WERI-Rb-1 (cell line): ENCODE data around the gene SEMA3C.

Experiments used
- DNase-seq: peaks from one replicate; pipeline ENCODE4 v3.0.0-alpha.2; 2020
- H3K27ac ChIP-seq: fragments of 250-450 bp; sonication (Bioruptor Pico); 2 replicates; pipeline ENCODE4 v1.5.1; 2020; ENCODE audit warnings: mild to moderate bottlenecking, moderate library complexity
- H3K27me3 ChIP-seq: fragments of 250-450 bp; sonication (Bioruptor Pico); 2 replicates; pipeline ENCODE4 v1.5.1; 2021; ENCODE audit warnings: mild to moderate bottlenecking, low read depth, moderate library complexity; ENCODE audit not compliant: insufficient read depth, severe bottlenecking
- H3K36me3 ChIP-seq: fragments of 250-450 bp; sonication (Bioruptor Pico); 2 replicates; pipeline ENCODE4 v1.5.1; 2020; ENCODE audit warnings: mild to moderate bottlenecking, moderate library complexity
- H3K4me3 ChIP-seq: 2 replicates; pipeline ENCODE4 v1.5.1; 2011; ENCODE audit warnings: low read depth, mild to moderate bottlenecking, control low read depth, low read length
- H3K9me3 ChIP-seq: fragments of 250-450 bp; sonication (Bioruptor Pico); 2 replicates; pipeline ENCODE4 v1.5.1; 2021; ENCODE audit warnings: mild to moderate bottlenecking, moderate library complexity; ENCODE audit not compliant: severe bottlenecking
- CTCF ChIP-seq: IDR thresholded peaks from 2 replicates; pipeline ENCODE4 v1.5.1; 2011; ENCODE audit warnings: low read depth, mild to moderate bottlenecking, control low read depth, inconsistent platforms, low read length

SEMA3C gene

DNA sequence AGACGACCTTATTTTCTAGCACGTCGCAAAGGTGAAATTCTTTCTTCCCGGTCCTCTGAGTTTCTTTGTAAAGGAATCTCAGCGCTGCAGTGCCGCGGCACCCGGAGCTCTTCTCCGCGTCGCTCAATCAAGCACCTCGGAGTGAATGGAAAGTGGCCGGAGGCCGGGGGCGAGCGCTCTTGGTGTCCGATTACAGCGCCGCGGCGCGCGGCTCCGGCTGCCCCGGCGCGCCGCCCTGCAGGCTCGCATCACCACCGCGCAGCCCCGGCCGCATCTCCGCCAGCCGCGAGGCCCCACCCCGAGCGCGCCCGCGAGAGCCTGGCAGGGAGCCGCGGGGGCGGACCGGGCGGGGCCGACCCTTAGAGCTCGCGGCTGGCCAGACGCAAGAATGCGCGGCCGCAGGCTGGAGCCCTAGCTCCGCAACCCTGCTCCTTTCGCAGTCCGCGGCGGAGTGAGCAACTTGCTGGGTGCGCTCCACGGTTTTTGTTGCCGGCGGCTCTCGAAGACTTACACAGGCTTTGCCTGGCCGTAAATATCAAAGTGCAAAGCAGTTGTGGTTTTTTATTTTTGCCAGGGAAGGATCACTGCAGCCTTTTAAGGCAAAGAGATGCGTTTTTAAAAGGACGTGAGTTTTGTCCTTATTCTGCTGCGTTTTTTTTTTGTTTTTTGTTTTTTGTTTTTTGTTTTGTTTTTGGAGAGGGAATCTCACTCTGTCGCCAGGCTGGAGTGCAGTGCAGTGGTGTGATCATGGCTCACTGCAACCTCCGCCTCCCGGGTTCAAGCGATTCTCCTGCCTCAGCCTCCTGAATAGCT, at the start of gene SEMA3C:
SEMA3C (minus strand) TSS at position 143 of the 813 bp plus-strand sequence. CDS start 2,270 bp downstream, outside the sequence.
- Histone ChIP-seq H3K4me3 (peak within 1 kb of the TSS; percentile 92), H3K27me3 (no peaks in the 10 kb centered on the region), H3K9me3 (no peaks in the 10 kb centered on the region), H3K36me3 (no peaks in the 10 kb centered on the region), H3K27ac (no peak within 1 kb of the TSS)
- peak; percentile 84 for DNase-seq
- TF ChIP-seq CTCF: no peak

GRCh38 chr7:80968606-80969005, 49.8 kb upstream of the SEMA3C start:
- Histone ChIP-seq H3K36me3 (no peaks in the 10 kb centered on the region), H3K27me3 (no peaks in the 10 kb centered on the region), H3K4me3 (no peak overlapping the region), H3K27ac (no peak overlapping the region), H3K9me3 (no peaks in the 10 kb centered on the region)
- DNase-seq: no peak
- no peak for TF ChIP-seq CTCF

DNA sequence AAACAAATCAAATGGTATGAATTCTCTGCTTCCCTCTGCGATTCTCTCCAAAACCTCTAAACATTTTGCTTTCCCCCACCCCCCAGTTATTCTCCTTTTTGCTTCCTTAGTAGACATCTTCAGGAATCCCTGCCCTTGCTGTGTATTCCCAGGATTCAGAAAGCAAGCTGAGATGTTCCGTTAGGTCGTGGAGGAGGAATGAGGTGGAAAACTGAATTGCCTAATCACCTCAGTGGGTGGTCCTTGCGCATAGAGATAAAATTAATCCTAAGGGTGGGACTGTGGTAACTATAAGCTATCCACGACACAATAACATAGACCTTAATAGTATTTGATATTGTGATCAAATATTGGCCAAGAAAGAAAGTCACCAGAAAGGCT, 49.1 kb upstream of the SEMA3C start:
- Histone ChIP-seq H3K27ac (no peak overlapping the region), H3K36me3 (no peaks in the 10 kb centered on the region), H3K4me3 (no peak overlapping the region), H3K9me3 (no peaks in the 10 kb centered on the region), H3K27me3 (no peaks in the 10 kb centered on the region)
- no peak for DNase-seq
- TF ChIP-seq CTCF: no peak

DNA sequence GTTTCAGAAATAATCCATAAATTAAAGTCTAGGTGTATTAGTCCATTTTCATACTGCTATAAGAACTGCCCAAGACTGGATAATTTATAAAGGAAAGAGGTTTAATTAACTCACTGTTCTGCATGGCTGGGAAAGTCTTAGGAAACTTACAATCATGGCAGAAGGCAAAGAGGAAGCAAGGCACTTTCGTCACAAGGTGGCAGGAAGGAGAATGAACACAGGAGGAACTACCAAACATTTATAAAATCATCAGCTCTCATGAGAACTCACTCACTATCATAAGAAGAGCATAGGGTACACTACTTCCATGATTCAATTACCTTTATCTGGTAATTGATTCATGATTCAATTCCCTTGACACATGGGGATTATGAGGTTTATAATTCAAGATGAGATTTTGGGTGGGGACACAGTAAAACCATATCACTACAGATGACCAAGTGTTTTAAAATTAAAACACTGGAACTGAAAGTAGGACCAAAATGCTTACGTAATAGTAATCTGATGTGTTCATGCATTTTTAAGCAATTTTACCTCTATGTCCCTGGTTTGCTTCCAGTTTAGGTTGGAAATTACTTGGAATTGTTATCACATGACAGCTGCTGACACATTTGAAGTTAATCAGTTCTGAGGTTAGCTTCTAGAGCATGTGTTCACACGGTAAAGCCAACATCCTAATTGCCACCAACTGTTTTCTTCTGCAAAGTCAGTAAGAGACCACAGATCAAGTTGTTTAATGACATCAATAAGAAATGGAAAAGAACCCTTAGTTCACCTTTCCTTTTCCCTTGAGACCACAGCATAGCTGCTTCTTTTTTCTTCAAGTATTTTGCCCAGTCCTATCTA, 48.4 kb upstream of the SEMA3C start:
- H3K4me3 ChIP-seq: no peak overlapping the region
- H3K27ac ChIP-seq: no peak overlapping the region
- no peaks in the 10 kb centered on the region for H3K9me3 ChIP-seq
- no peaks in the 10 kb centered on the region for H3K27me3 ChIP-seq
- no peak for DNase-seq
- no peak for TF ChIP-seq CTCF
- H3K36me3 ChIP-seq: no peaks in the 10 kb centered on the region

DNA sequence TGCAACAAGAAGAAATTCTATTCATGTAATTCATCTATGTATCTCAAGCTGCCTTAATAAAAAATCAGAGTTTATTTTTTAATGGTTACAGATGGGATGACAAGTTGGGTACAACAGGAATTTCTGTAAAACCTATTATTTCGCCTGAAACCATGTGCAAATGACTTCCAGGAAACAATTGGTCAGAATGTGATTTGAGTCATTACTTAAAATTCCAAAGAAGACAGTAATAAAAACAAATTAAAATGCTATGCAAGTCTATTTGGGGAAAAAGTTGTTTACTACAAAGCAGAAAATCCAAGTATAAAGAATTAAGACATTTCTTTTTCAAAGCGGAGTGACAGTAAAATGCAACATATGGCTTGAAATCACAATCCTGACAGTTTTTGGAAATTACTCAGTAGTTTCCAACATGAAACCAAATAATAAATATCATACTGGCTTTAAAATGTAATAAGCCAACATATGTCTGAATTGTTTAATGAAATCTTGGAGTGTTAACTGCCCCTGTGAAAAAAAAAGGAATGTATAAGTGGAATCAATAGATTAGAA, 41.5 kb upstream of the SEMA3C start:
- Histone ChIP-seq H3K4me3 (no peak overlapping the region), H3K9me3 (no peaks in the 10 kb centered on the region), H3K27me3 (no peaks in the 10 kb centered on the region), H3K36me3 (no peaks in the 10 kb centered on the region), H3K27ac (no peak overlapping the region)
- DNase-seq: no peak
- no peak for TF ChIP-seq CTCF
